ENCODE data around the gene AFAP1.

Gene AFAP1

DNA sequence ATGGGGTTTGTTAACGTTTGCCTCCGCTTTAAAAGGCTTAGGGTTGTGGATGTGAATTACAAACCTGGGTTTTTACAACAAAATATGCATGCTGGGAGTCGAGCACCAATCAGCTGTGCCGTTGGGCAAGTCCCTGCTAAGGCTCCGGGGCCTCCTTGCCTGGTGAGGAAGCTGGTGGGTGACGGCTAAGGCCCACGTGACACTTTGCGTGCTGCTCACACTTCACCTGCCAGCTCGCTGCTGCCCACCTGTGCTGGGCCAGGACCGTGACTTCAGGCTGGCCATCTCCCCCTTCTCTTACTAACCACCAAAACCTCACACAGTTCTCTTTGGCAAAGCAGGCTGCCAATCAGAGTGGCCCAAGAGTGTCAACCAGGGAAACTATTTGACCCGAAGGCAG is 178.3 kb downstream of the AFAP1 start:
- Histone ChIP-seq H3K4me2 (ENCODE audit: low read length) (no peak overlapping the region), H3K9me3 (ENCODE audit: control insufficient read depth, low read length) (no peaks in the 10 kb centered on the region), H3K36me3 (ENCODE audit: control insufficient read depth, insufficient read depth, low read length) (no peaks in the 10 kb centered on the region), H2AFZ (no peak overlapping the region), H3K4me3 (ENCODE audit: low read depth, low read length) (no peak overlapping the region), H3K27ac (no peak overlapping the region), H3K4me1 (no peaks in the 10 kb centered on the region), H3K9ac (no peak overlapping the region), H3K79me2 (no peaks in the 10 kb centered on the region), H3K27me3 (ENCODE audit: control insufficient read depth, insufficient read depth, low read length) (no peaks in the 10 kb centered on the region)
- TF ChIP-seq, protein P1, sequence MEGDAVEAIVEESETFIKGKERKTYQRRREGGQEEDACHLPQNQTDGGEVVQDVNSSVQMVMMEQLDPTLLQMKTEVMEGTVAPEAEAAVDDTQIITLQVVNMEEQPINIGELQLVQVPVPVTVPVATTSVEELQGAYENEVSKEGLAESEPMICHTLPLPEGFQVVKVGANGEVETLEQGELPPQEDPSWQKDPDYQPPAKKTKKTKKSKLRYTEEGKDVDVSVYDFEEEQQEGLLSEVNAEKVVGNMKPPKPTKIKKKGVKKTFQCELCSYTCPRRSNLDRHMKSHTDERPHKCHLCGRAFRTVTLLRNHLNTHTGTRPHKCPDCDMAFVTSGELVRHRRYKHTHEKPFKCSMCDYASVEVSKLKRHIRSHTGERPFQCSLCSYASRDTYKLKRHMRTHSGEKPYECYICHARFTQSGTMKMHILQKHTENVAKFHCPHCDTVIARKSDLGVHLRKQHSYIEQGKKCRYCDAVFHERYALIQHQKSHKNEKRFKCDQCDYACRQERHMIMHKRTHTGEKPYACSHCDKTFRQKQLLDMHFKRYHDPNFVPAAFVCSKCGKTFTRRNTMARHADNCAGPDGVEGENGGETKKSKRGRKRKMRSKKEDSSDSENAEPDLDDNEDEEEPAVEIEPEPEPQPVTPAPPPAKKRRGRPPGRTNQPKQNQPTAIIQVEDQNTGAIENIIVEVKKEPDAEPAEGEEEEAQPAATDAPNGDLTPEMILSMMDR (IDR thresholded peaks at IDR 0.05): no peak

- no peaks in the 10 kb centered on the region for H3K79me2 ChIP-seq
- TF ChIP-seq, protein P1 (IDR thresholded peaks at IDR 0.05): no peak
- H2AFZ ChIP-seq: no peak overlapping the region
- H3K4me1 ChIP-seq: no peaks in the 10 kb centered on the region
- H3K36me3 ChIP-seq (ENCODE audit: control insufficient read depth, insufficient read depth, low read length): no peaks in the 10 kb centered on the region
- H3K4me2 ChIP-seq (ENCODE audit: low read length): no peak overlapping the region
- no peaks in the 10 kb centered on the region for H3K27me3 ChIP-seq (ENCODE audit: control insufficient read depth, insufficient read depth, low read length)
- no peaks in the 10 kb centered on the region for H3K9me3 ChIP-seq (ENCODE audit: control insufficient read depth, low read length)
- no peak overlapping the region for H3K27ac ChIP-seq
- H3K4me3 ChIP-seq (ENCODE audit: low read depth, low read length): no peak overlapping the region
- no peak overlapping the region for H3K9ac ChIP-seq
These were observed 179.0 kb downstream of the AFAP1 start for GRCh38 chr4:7760706-7761105.

DNA sequence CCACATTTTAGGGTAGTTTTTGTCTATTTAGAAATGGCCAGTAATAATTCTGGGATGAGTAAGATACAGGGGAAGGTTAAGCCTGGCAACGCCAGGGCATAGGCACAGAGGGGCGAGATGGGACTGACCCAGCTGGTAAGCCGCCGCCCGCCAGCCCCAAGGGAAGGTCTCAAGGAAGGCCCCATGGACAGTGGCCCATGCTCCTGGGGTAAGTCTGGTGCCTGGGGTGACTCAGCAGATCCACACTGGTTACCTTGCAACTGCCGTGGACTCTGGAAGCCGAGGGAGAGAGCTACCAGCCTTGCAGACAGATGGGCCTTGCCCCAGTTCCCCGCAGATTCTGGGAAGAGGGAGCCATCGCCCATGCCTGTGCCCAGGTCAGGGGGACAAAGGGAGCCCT is 179.4 kb downstream of the AFAP1 start:
- Histone ChIP-seq H3K9ac (no peak overlapping the region), H3K9me3 (ENCODE audit: control insufficient read depth, low read length) (no peaks in the 10 kb centered on the region), H3K27me3 (ENCODE audit: control insufficient read depth, insufficient read depth, low read length) (no peaks in the 10 kb centered on the region), H3K4me2 (ENCODE audit: low read length) (no peak overlapping the region), H3K27ac (no peak overlapping the region), H3K4me3 (ENCODE audit: low read depth, low read length) (no peak overlapping the region), H3K4me1 (no peaks in the 10 kb centered on the region), H2AFZ (no peak overlapping the region), H3K36me3 (ENCODE audit: control insufficient read depth, insufficient read depth, low read length) (no peaks in the 10 kb centered on the region), H3K79me2 (no peaks in the 10 kb centered on the region)
- TF ChIP-seq, protein P1 (IDR thresholded peaks at IDR 0.05): no peak

GRCh38 chr4:7759635-7760034 is 180.0 kb downstream of the AFAP1 start:
- no peaks in the 10 kb centered on the region for H3K36me3 ChIP-seq (ENCODE audit: control insufficient read depth, insufficient read depth, low read length)
- H3K27ac ChIP-seq: no peak overlapping the region
- no peak overlapping the region for H3K4me3 ChIP-seq (ENCODE audit: low read depth, low read length)
- H3K9ac ChIP-seq: no peak overlapping the region
- no peaks in the 10 kb centered on the region for H3K9me3 ChIP-seq (ENCODE audit: control insufficient read depth, low read length)
- H3K79me2 ChIP-seq: no peaks in the 10 kb centered on the region
- H3K4me1 ChIP-seq: no peaks in the 10 kb centered on the region
- TF ChIP-seq, protein P1 (IDR thresholded peaks at IDR 0.05): no peak
- no peak overlapping the region for H3K4me2 ChIP-seq (ENCODE audit: low read length)
- no peak overlapping the region for H2AFZ ChIP-seq
- no peaks in the 10 kb centered on the region for H3K27me3 ChIP-seq (ENCODE audit: control insufficient read depth, insufficient read depth, low read length)

GRCh38 chr4:7759216-7759615 is 180.4 kb downstream of the AFAP1 start:
- Histone ChIP-seq H3K9me3 (ENCODE audit: control insufficient read depth, low read length) (no peaks in the 10 kb centered on the region), H3K9ac (no peak overlapping the region), H3K4me3 (ENCODE audit: low read depth, low read length) (no peak overlapping the region), H3K27me3 (ENCODE audit: control insufficient read depth, insufficient read depth, low read length) (no peaks in the 10 kb centered on the region), H3K27ac (no peak overlapping the region), H3K4me1 (no peaks in the 10 kb centered on the region), H2AFZ (no peak overlapping the region), H3K4me2 (ENCODE audit: low read length) (no peak overlapping the region), H3K36me3 (ENCODE audit: control insufficient read depth, insufficient read depth, low read length) (no peaks in the 10 kb centered on the region), H3K79me2 (no peaks in the 10 kb centered on the region)
- TF ChIP-seq, protein P1 (IDR thresholded peaks at IDR 0.05): no peak
